ENCODE data around the gene APC2.
"Not testable (repeated sequence)": the region's sequence is repeated elsewhere in the genome, so short reads cannot be mapped to it uniquely, and the experiment has no call there.

Gene APC2

GRCh38 chr19:1416014-1416841 lies 33.7 kb upstream of the APC2 start:
- no peak for DNase-seq (ENCODE audit: low read depth in 2 of 3, low spot score in 1 of 3)

GRCh38 chr19:1417145-1417544 lies 32.8 kb upstream of the APC2 start:
- DNase-seq (ENCODE audit: low read depth in 2 of 3, low spot score in 1 of 3): no peak

GRCh38 chr19:1417681-1418495 lies 32.0 kb upstream of the APC2 start:
- DNase-seq (ENCODE audit: low read depth in 2 of 3, low spot score in 1 of 3): no peak

- no peak for DNase-seq (ENCODE audit: low read depth in 2 of 3, low spot score in 1 of 3)
Measured at GRCh38 chr19:1418496-1418775, 31.5 kb upstream of the APC2 start.

- DNase-seq (ENCODE audit: low read depth in 2 of 3, low spot score in 1 of 3): no peak
Measured at GRCh38 chr19:1418951-1419738, 30.8 kb upstream of the APC2 start.

- DNase-seq (ENCODE audit: low read depth in 2 of 3, low spot score in 1 of 3): not testable (repeated sequence)
Measured at GRCh38 chr19:1420085-1420484, 29.8 kb upstream of the APC2 start.

GRCh38 chr19:1420590-1420989 lies 29.3 kb upstream of the APC2 start:
- DNase-seq (ENCODE audit: low read depth in 2 of 3, low spot score in 1 of 3): no peak

- no peak for DNase-seq (ENCODE audit: low read depth in 2 of 3, low spot score in 1 of 3)
Measured at GRCh38 chr19:1421218-1421957, 28.5 kb upstream of the APC2 start.

- no peak for DNase-seq (ENCODE audit: low read depth in 2 of 3, low spot score in 1 of 3)
Measured at GRCh38 chr19:1421958-1422305, 28.0 kb upstream of the APC2 start.

GRCh38 chr19:1422360-1422759 lies 27.6 kb upstream of the APC2 start:
- no peak for DNase-seq (ENCODE audit: low read depth in 2 of 3, low spot score in 1 of 3)

- DNase-seq (ENCODE audit: low read depth in 2 of 3, low spot score in 1 of 3): no peak
Measured at GRCh38 chr19:1422943-1423342, 27.0 kb upstream of the APC2 start.

GRCh38 chr19:1423436-1424191 lies 26.3 kb upstream of the APC2 start:
- no peak for DNase-seq (ENCODE audit: low read depth in 2 of 3, low spot score in 1 of 3)

GRCh38 chr19:1424192-1424955 lies 25.5 kb upstream of the APC2 start:
- DNase-seq (ENCODE audit: low read depth in 2 of 3, low spot score in 1 of 3): no peak

- no peak for DNase-seq (ENCODE audit: low read depth in 2 of 3, low spot score in 1 of 3)
Measured at GRCh38 chr19:1425102-1425837, 24.7 kb upstream of the APC2 start.

- no peak for DNase-seq (ENCODE audit: low read depth in 2 of 3, low spot score in 1 of 3)
Measured at GRCh38 chr19:1425902-1426301, 24.0 kb upstream of the APC2 start.

- DNase-seq (ENCODE audit: low read depth in 2 of 3, low spot score in 1 of 3): no peak
Measured at GRCh38 chr19:1426736-1427135, 23.2 kb upstream of the APC2 start.

GRCh38 chr19:1427221-1427920 lies 22.6 kb upstream of the APC2 start:
- DNase-seq (ENCODE audit: low read depth in 2 of 3, low spot score in 1 of 3): no peak

GRCh38 chr19:1428738-1429391 lies 21.1 kb upstream of the APC2 start:
- DNase-seq (ENCODE audit: low read depth in 2 of 3, low spot score in 1 of 3): no peak

All from stimulated activated CD4-positive, alpha-beta T cell treated with anti-CD3 and anti-CD28 coated beads, Interleukin-12 subunit alpha, Interleukin-12 subunit beta, amount 100 ng/mL, for 48 hours (primary cell).